COLO668 (cell line): Measurements from ENCODE around the gene APLN.

Experiments
- DNase-seq: peaks from one replicate; lab custom pipeline; 2025; ENCODE audit not compliant: unreplicated experiment; lab: John Stamatoyannopoulos, UW

The APLN gene

DNA sequence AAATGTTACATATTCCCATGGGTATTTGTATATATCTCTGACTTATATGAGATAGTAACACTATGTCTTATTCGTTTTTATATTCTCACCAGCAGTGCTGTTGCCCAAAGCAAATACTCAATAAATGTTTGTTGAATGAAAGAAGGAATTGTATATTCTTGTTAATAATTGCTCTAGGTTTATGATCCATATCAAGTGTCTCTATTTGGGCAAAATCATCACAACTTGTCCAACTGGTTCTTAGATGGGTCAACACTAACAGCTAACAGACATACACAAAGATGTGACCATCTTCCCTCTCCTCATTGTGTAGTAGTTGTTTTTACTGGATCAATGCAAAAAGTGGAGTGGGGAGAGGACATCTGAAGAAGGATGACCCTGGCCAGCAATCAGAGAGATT is 6.6 kb upstream of the APLN start:
- DNase-seq, result no peak

DNA sequence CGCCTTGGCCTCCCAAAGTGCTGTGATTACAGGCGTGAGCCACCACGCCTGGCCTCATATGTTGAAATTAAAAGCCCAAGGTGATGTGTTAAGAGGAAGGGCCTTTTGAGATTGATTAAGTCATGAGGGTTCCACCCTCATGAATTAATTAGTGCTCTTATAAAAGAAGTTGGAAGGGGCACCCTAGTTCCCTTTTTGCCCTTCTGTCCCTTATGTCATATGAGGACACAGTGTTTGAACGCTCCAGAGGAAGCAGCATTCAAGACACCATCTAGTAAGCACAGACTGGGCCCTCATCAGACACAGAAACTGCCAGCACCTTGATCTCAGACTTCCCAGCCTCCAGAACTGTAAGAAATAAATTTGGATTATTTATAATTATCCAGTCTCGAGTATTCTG is 5.1 kb upstream of the APLN start:
- no peak for DNase-seq

DNA sequence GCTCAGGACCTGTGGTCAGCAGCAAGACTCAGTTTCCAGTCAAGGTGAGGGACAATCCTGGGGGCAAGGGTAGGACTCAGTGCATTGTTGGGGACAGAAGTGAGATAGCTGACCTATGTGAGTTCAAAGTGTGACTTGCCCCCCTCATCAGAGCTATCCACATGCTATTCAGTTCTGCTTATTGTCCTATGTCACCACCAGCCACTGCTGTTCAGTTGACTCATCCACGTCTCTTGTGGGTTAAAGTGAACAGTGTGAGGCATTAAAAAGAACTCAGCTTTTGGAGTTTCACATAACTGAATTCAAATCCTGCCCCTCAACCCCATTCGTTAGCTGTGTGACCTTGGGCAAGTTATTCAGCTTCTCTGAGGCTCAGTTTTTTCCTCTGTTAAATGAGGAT is 4.4 kb upstream of the APLN start:
- DNase-seq, result no peak

DNA sequence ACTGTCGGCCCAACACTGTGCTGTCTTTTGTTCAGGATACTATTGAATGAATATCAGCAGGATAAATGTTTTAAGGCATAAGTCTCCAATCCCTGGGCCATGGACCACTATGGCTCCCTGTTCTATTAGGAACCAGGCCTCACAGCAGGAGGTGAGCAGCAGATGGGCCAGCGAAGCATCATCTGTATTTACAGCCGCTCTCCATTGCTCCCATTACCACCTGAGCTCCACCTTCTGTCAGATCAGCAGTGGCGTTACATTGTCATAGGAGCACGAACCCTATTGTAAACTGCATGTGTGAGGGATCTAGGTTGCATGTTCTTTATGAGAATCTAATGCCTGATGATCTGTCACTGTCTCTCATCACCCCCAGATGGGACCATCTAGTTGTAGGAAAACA is 3.7 kb upstream of the APLN start:
- DNase-seq, result no peak

- peak; percentile 13 for DNase-seq
Measured at GRCh38 chrX:129655547-129656249, 942 bp upstream of the APLN start.

GRCh38 chrX:129653971-129654651 is 645 bp downstream of the APLN start:
- peak; percentile 63 for DNase-seq

DNA sequence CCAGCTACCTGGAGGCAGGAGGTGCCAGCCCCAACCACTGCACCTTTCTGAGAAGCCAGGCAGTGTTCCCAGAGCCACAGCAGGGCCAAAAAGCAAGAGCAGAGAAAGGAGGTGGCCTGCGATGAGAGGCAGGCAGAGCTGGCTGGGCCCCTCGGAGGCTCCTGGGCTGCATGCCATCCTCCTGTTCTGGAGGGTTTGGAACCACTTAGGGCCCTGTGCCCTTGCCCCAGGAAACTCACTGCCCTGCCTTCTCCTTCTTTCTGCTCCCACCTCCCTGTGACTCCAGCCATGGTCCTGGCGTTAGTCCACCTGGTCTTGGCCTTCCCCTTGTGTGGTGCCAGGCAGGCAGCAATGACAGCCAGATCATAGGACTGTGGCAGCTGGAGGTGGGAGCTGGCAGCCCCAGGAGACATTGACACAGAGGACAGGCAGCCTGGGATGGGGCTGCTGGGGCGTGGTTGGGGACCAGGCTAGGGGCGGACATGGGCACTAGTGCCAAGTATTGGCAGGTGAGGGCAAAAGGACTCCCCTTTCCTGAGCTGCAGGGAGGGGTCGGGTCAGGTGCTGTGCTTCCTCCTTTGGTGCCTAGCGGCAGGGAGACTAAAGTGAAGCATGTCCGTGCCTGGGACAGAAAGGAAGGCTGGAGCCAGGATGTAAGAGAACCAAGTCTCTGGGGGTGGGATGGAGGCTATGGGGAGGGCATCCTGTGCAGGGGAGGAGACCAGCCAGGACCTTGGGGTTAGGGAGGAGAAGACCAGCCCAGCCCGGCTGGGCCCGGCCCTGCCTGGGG is 1.4 kb downstream of the APLN start:
- DNase-seq, result peak; percentile 19

DNA sequence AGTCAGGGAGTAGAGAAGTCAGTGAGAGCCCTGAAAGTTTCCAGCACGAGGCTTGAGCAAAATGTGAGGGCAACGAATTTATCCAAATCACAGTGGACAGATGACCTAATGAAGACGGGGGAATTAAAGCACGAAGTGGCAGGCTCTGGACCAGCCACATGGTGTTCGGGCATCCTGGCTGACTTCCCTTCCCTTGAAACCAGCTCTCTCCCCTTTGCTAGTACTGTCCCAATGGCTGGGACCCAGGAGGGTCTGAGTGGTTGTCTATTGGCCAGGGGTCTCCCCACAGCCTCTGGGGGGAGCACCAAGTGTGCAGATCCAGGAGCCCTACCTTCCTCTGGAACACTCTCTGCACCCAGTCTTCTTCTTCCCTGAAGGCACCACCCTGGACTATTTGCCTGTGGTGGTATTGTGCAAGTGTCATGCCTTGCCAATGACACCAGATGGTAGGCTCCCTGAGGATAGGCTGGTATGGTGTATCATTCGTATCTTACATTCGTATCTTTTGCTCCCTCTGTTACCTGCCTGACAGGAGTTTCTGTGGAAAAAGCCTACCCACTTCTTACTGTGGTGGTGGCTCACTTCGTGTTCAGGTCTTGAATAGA is 2.1 kb downstream of the APLN start:
- DNase-seq, result no peak

GRCh38 chrX:129651756-129652564 is 2.8 kb downstream of the APLN start:
- DNase-seq, result no peak

DNA sequence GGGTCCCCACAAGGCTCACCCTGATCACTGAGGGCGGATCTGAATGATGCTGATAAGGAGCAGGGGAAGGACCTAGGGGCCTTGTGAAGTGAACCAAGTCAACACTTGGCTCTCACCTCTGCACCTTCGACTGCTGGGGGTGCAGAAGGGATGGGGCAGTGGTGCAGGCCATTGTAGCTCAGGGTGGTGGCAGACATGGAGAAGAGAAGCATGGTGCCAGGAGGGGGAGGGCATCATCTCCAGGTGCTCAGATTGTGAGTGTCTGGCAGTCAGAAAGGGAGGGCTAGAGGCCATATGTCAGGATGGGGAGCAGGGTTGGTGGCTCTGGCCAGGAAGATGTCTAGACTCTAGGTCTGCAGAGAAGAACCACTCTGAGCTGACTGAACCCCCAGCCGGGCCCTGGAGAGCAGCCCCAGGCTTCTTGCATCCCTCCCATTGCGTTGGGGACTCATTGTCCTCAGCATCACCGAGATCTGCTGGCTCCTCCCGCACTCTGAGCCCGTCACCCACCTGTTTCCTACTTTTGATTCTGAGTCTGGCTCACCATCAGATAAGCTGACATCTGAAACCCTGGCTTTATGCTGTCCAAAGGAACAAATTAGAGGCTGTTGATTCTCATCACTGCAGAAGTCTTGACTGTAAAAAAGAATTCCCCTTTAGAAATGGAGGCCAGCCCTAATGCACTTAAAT is 3.8 kb downstream of the APLN start:
- DNase-seq, result no peak

GRCh38 chrX:129650183-129650689 is 4.5 kb downstream of the APLN start:
- DNase-seq, result no peak

DNA sequence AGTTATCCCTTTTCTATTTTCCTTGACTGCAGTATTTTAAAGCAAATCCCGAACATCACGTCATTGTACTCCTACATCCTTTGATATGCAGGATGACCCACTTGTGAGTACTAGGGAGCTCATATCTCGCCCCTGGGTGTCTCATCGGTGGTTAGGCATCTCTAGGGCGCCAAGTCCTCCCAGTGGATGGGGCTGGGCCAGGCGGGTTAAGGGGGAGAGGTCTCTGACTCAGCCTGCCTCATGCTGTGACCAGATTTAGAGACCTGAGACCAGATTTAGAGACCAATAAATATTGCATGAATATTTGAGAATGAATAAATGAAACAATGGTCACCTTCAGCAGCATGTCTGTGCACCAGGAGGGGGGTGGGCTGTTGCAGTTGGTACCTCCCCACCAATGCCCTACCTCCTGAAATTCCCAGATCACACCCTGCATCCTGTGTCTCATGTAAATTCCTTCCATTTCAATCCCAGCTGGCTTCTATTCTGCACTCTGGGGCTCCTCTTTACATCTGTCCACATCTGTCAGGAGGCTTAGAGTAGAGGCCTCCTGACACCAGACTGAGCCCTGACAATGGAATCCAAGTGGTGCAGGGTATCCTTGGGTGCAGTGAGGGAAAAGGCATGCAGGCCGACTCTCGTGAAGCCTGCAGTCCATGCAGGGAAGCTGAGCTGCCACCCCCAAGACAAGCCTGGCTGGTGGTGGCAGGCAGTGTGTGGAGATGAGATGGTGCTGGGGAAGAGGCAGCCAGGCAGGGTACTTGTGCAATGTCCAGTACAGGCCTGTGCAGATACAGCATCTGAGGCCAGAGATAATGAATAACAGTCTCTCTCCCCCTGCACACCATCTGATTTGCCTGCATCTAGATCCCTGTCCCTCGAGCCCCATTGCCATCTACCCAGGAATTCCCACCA is 5.2 kb downstream of the APLN start:
- DNase-seq, result no peak

DNA sequence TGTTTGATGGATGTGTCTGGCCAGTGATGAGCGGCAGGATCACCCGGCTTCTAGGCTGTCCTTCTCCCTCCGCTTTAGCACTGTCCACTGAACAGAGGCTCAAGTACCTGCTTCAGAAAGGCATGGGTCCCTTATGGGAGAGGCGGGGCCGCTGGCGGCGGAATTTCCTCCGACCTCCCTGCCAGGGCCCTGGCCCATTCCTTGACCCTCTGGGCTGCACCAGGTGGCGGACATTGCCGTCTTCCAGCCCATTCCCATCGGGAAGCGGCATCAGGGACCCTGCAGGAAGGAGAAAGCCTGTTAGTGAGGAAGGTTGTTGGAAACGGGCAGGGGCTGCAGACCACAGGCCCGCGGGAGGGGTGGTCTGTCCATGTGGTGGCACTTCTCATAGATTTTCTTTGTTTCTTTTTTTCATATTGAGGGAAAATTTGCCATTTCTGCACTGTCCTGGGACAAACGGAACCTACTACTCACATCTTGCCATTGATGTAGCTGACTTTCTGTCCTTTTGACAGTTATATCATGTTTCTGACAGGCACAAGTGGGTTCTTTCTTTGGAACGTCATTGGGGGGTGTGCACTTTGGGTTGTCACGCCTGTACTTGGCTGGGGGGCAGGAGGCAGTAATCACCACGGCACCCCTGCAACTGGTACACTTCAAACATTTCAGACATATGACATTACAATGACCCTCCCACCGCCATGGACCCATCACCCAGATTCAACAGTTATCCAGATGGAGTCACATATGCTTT is 6.1 kb downstream of the APLN start:
- no peak for DNase-seq

DNA sequence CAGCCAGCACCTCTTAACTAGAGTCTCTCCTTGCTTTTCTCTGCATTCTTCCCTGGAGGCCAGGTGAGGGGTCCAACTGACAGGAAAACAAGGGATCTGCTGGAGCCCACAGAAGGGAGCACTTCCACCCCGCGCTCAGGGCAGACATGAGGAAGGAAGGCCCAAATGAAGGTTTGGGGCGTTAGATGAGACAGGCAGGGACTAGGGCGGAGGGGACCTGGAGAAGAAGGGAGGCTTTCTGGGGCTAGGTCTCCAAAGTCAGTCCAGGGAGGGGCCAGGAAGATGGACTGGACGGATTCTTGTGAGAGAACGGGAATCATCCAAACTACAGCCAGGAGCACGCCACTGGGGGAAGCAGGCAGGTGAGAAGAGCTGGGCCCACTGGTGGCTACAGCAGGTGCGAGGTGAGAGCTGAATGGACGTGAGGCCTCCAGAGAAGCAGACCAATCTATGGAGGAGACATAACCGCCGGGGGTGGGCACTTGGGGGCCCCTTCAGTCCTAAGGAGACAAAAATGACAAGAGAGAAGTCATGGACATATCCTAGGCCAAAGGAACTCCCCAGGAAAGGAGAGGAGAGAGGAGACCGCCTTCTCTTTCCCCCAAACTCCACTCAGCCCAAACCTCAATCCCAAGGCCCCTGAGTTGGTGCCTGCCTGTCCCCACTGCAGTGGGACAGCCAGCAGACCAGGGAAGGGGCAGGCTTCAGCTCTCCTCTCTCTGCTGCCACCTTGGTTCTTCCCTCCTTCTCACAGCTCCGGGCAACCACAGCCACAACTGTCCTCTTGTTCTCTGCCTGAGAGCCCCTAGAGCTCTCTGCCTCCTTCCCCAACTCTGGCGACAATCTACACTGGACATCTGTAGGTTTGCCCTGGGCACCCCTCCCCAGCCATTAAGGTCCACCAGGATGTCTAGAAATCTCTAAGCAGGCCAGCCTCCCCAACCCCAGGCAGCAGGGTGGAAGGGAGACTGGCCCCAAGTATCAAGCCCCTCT is 7.0 kb downstream of the APLN start:
- no peak for DNase-seq

DNA sequence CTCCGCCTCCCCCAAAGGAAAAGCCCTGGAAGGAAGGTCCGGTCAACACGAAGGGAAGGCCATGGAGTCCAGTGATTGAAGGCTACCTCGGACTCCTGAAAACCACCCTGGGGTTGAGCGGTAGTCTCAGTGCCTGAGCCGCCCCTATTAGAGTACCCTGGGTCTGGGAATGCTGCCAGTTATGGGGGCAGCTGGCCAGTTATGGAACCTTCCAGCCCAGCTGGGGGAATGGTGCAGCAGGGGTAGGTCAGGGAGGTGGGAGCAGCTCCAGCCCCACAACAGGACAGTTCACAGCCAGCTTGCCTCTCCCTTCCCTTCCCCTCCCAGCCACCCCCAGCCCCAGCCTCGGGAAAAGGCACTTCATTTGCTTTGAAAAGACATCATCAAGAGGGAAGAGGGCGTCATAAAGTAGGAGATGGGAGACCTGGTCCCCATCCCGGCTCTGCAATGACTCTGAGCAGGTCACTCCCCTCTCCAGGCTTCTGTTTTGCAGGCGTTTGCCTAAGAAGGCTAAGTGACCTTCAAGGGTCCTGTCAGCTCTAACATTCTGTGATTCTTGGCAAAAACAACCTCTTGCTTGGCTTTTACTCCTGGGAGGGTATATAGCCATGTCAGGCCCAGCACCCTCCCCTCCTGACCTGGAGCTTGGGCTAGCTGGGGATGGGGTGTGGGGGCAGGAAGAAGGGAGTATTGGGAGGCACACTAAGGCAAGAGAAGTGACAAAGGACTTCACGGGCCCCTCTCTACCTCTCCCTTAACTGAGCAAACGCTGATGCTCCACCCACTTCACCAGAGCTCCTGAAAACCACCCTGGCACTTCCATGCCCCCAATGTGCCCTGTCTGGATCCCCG is 8.0 kb downstream of the APLN start:
- no peak for DNase-seq

DNA sequence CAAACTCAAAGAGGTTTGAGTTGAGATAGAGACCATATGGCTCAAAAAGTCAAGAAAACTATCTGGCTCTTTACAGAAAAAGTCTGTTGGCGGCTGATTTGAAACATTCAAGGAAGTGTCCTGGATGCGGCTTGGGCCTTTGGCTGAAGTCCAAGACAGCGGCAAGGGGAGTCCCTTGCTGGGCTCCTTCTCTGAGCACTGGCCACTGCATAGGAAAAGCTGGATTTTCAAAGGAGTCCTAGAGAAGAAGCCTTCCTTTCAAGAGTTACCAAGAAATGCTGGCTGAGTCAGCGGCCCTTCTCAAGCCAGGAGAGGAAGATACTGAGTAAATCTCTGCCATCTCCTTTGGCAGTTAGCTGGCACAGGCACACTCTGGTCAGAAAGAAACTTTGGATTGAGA is 12.1 kb downstream of the APLN start:
- DNase-seq, result no peak
